Stimulated activated CD4-positive, alpha-beta T cell treated with anti-CD3 and anti-CD28 coated beads, Interleukin-12 subunit alpha, Interleukin-12 subunit beta, amount 100 ng/mL, for 4 hours (primary cell): ENCODE measurements around the gene PTPRM.
"Not testable (repeated sequence)": the region's sequence is repeated elsewhere in the genome, so short reads cannot be mapped to it uniquely, and the experiment has no call there.

ENCODE experiments used
- DNase-seq: peaks from one replicate; pipeline ENCODE4 v3.0.0-alpha.2; 2020

Gene PTPRM

GRCh38 chr18:7958081-7958896 lies 391.2 kb downstream of the PTPRM start:
- DNase-seq, result no peak

GRCh38 chr18:7958897-7959146 lies 391.7 kb downstream of the PTPRM start:
- no peak for DNase-seq

DNA sequence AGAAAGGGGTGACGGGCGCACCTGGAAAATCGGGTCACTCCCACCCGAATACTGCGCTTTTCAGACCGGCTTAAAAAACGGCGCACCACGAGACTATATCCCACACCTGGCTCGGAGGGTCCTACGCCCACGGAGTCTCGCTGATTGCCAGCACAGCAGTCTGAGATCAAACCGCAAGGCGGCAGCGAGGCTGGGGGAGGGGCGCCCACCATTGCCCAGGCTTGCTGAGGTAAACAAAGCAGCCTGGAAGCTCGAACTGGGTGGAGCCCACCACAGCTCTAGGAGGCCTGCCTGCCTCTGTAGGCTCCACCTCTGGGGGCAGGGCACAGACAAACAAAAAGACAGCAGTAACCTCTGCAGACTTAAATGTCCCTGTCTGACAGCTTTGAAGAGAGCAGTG lies 399.6 kb downstream of the PTPRM start:
- not testable (repeated sequence) for DNase-seq

GRCh38 chr18:7974200-7974874 lies 407.2 kb downstream of the PTPRM start:
- DNase-seq, result no peak

- no peak for DNase-seq
These were observed 410.8 kb downstream of the PTPRM start for GRCh38 chr18:7977897-7978296.

GRCh38 chr18:7978834-7979233 lies 411.7 kb downstream of the PTPRM start:
- no peak for DNase-seq

DNA sequence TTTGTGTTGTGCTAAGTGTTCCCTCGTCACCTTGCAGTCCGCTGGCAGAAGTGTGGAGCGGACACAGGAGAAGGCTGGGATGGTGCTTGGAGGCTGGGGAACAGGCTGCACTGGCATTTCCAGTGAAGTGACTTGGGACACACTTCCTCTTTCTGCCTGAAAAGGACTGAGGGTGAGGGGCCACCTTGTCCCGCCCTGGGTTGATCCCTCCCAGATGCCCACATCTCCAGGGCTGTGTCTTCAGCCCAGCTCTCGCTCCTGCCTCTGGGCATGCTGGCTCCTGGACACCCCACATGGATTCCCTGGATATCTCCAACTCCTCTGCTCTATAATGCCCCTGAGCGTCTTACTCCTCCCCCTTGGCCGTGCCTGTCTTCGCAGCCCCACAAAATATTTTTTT lies 412.6 kb downstream of the PTPRM start:
- DNase-seq, result no peak

- no peak for DNase-seq
These were observed 413.0 kb downstream of the PTPRM start for GRCh38 chr18:7980136-7980535.

DNA sequence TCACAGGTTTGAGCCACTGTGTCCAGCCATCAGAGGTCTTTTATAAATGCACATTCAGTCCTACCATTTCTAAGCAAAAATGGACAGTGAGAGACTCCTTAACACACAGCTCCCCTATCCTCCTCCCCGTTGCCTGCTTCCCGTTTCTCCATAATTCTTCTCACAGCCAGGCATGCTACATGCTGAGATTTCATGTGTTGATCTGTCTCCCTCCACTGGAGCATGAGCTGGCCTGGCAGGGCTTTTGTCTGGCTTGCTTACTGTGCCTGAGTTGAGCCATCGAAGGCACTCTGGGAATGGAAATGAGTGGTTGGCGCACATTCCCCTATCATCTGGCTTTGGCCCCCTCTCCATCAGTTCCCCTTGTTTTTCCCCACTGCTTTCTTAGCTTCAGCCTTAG lies 413.5 kb downstream of the PTPRM start:
- DNase-seq, result no peak

DNA sequence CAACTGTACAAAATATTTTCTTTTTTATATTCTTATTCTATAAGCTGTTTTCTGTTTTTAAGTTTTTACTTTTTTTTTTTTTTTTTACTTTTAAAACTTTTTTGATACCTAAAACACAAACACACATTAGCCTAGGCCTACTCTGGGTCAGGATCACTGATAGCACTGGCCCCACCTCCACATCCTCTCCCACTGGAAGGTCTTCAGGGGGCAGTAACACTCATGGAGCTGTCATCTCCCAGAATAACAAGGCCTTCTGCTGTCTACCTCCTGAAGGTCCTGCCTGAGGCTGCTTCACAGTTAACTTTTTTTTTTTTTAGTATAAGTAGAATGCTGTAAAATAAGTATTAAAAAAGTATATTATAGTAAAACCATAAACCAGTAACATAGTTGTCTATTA lies 415.1 kb downstream of the PTPRM start:
- no peak for DNase-seq

GRCh38 chr18:7987284-7987976 lies 420.3 kb downstream of the PTPRM start:
- no peak for DNase-seq

DNA sequence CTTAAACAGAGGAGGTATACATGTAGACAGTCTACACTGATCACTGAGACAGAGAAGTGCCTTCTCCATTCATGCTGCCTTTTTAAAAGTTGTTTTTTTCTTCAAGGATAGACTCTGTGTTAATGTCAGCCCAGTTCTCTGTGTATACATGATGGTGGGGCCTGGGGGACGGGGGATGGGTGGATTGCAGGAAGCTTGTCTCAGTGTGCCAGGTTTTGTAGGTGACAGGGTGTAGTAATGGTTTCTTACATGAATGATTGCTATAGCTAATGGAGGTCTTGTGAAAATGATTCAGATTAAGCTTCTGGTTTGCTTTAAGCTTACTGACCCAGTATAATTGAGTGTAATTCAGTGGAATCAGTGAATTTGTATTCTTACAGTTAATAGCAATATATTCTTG lies 423.6 kb downstream of the PTPRM start:
- DNase-seq, result no peak

- DNase-seq, result no peak
These were observed 434.7 kb downstream of the PTPRM start for GRCh38 chr18:8001711-8002301.

GRCh38 chr18:8003878-8004675 lies 437.0 kb downstream of the PTPRM start:
- no peak for DNase-seq

- DNase-seq, result no peak
These were observed 437.7 kb downstream of the PTPRM start for GRCh38 chr18:8004792-8005191.

GRCh38 chr18:8005870-8006569 lies 438.9 kb downstream of the PTPRM start:
- no peak for DNase-seq

- DNase-seq, result no peak
These were observed 439.9 kb downstream of the PTPRM start for GRCh38 chr18:8006979-8007378.

DNA sequence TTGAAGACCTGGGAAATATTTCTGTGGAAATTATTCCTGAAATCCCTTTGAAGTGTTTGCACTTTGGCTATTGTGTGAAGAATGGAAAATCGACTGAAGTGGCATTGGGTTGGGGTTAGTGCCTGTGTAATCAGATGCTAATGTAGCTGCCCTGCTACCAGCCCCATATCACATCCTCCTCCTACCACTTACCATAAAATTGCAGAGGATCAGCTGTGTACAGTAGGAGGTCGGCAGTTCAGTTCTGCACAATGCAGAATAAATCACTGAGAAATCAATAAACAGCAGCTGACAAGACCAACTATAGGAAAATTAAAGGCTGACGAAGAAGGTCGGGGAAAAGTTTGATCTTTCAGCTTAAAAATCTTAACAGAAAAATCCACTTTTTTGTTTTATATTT lies 440.9 kb downstream of the PTPRM start:
- DNase-seq, result no peak

DNA sequence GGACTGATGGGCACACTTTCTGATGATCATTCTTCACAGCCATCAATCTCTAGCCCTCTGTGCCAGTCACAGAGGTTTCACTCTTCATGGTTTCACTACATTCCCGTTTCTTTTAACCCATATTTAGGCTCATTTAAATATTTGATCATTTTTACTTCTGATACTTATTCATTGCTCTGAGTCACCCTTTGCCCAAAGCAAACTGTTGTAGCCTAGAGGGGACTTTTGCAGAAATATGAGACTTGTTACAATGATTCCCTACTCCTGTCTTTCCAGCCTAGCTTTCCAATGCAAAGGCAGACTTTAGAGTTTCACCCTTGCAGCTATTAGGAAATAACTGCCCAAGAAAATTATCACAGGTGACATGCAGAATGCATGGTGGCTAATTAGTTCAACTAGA lies 444.2 kb downstream of the PTPRM start:
- DNase-seq, result no peak

GRCh38 chr18:8011906-8012305 lies 444.8 kb downstream of the PTPRM start:
- no peak for DNase-seq

- no peak for DNase-seq
These were observed 451.7 kb downstream of the PTPRM start for GRCh38 chr18:8018701-8019331.

DNA sequence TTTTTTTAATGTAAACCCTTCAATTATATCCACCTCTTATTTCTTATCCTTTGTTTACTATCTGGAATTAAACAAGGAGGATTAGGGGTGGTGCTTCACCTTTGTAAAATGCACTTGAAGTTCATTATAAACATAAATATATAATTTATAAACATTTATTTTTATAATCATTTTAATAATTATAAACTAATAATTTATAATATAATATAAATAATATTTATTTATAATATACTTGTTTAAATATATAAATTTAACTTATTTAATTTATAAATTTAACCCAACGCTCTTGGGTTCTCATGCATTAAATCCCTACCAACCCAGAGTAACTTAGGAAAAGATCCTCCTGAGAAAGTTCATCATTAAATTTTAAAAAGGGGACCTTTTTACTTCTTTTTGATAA lies 452.5 kb downstream of the PTPRM start:
- DNase-seq, result no peak
